Natural killer cell (primary cell): ENCODE measurements around the gene PPM1J. TPM values are rescaled to one million over a fixed set of nuclear protein-coding genes. Genes with fewer than 3 reads are reported as not detected.

ENCODE experiments used
- ATAC-seq, 3 donors: fragments of 150-1000 bp in 2 of 3; fragments of 200-7000 bp in 1 of 3; cut with Tn5 transposase; 1 replicate in 1 of 3; 2 replicates in 2 of 3; pipeline ENCODE4 v1.10.0; 2021; ENCODE audit warnings: mild to moderate bottlenecking in 2 of 3, moderate library complexity in 2 of 3
- DNase-seq, 2 donors: peaks; one replicate each; pipeline versions ENCODE4 v3.0.0 to v3.0.0-alpha.2; 2013 to 2021; ENCODE audit warnings: mixed read lengths in 1 of 2
- H3K27ac ChIP-seq: one replicate; pipeline ENCODE4 v1.5.1; 2013; ENCODE audit warnings: mild to moderate bottlenecking, low read length
- H3K27me3 ChIP-seq: one replicate; pipeline ENCODE4 v1.6.1; 2013; ENCODE audit warnings: low read length; ENCODE audit not compliant: control insufficient read depth, insufficient read depth
- H3K36me3 ChIP-seq: one replicate; pipeline ENCODE4 v1.6.1; 2013; ENCODE audit warnings: low read length; ENCODE audit not compliant: control insufficient read depth, insufficient read depth
- H3K4me1 ChIP-seq: one replicate; pipeline ENCODE4 v1.6.1; 2013; ENCODE audit warnings: low read length; ENCODE audit not compliant: control insufficient read depth, insufficient read depth
- H3K4me3 ChIP-seq: one replicate; pipeline ENCODE4 v1.5.1; 2013; ENCODE audit warnings: low read length
- H3K9me3 ChIP-seq: one replicate; pipeline ENCODE4 v1.6.1; 2013; ENCODE audit warnings: low read length; ENCODE audit not compliant: control insufficient read depth, insufficient read depth
- H3K27ac Mint-ChIP-seq, 2 donors: one replicate each; pipeline ENCODE4 v1.8.0; 2022; ENCODE audit warnings: mild to moderate bottlenecking in 2 of 2, mixed read lengths in 2 of 2, moderate library complexity in 1 of 2
- H3K27me3 Mint-ChIP-seq, 2 donors: one replicate each; pipeline ENCODE4 v1.8.0; 2022; ENCODE audit warnings: low read depth in 2 of 2, mixed read lengths in 2 of 2
- H3K36me3 Mint-ChIP-seq: one replicate; pipeline ENCODE4 v1.8.0; 2022; ENCODE audit warnings: mixed read lengths
- H3K4me1 Mint-ChIP-seq, 2 donors: one replicate each; pipeline ENCODE4 v1.8.0; 2022; ENCODE audit warnings: mixed read lengths in 2 of 2
- H3K4me3 Mint-ChIP-seq: one replicate; pipeline ENCODE4 v1.8.0; 2022; ENCODE audit warnings: mild to moderate bottlenecking, moderate library complexity, mixed read lengths
- H3K9me3 Mint-ChIP-seq, 2 donors: one replicate each; pipeline ENCODE4 v1.8.0; 2022; ENCODE audit warnings: mixed read lengths in 2 of 2
- CTCF ChIP-seq: fragments of 200-600 bp; IDR thresholded peaks from one replicate; pipeline ENCODE4 v1.8.0; 2022; ENCODE audit warnings: antibody characterized with exemption
- WGBS: methylation state at CpG from one replicate; pipeline ENCODE4 v1.1.7; 2013; ENCODE audit warnings: missing lambda C conversion rate; ENCODE audit not compliant: insufficient coverage; 5-methylcytosine and 5-hydroxymethylcytosine counted together
- intact Hi-C: fragments of 100-400 bp; cut with micrococcal nuclease; formaldehyde crosslinking; loops from one replicate; pipeline ENCODE4 v1.14.2; 2022
- total RNA-seq, 4 donors: library from RNA; stranded (reverse); fragments of 120-200 nt in 1 of 4; gene quantifications; one replicate each; pipeline versions ENCODE4 v1.2.3 to v1.2.4, GENCODE V29; 2013 to 2022

PPM1J gene
- total RNA-seq, 3 donors from 2014 or later (not counting 1 experiment from before 2014, with no cell fraction given): 0.26 TPM; not detected in 2

GRCh38 chr1:112676543-112676942 lies 38.6 kb downstream of the PPM1J start:
- Histone ChIP-seq H3K27me3 (no peaks in the 10 kb centered on the region), H3K4me1 (peaks cover 18% of the 10 kb centered on the region), H3K27ac (no peak overlapping the region), H3K9me3 (no peaks in the 10 kb centered on the region), H3K36me3 (peaks cover 4% of the 10 kb centered on the region), H3K4me3 (no peak overlapping the region)
- H3K27ac Mint-ChIP-seq: peak overlapping the region; percentile 75 to 98
- peaks cover 2% of the 10 kb centered on the region for H3K36me3 Mint-ChIP-seq
- WGBS: 77% methylated on average over 3 of the region's 3 CpGs
- peaks cover 54 to 63% of the 10 kb centered on the region in 2 donors for H3K4me1 Mint-ChIP-seq
- no peak for TF ChIP-seq CTCF
- H3K27me3 Mint-ChIP-seq: no peaks in the 10 kb centered on the region
- H3K4me3 Mint-ChIP-seq: peak overlapping the region; percentile 82
- DNase-seq (no peak), ATAC-seq (no peak)
- intact Hi-C loops: no loop called here
- H3K9me3 Mint-ChIP-seq: no peaks in the 10 kb centered on the region

DNA sequence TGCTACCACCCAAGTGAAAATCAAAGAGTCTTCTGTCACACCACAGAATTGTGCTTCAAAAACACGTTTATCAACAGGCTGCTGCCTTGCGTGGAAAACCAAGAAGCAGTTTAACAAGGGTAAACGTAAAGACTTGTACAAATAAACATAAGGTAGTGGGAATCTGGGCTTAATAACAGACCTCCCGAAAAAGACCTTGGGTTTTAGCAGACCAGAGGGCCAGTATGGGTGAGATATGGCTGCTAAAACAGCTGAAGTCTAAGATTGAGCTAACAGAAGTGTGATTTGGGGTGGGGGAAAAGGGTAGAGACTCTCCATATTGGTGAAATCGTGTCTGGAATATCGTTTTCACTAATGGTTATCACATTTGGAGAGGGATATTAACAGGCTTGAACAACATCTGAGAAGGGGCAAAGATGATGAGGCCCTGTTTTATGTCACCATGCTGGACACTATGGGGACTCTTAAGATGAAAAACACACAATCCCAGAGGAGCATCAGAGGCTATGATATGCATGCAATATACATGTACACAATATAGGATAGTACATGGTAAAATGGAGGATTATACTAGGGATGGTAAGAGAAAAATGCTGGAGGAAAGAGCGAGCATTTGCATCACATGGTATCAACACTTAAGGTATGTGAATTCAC lies 39.3 kb downstream of the PPM1J start:
- Histone ChIP-seq H3K4me3 (peak overlapping the region; percentile 57), H3K27ac (no peak overlapping the region), H3K9me3 (no peaks in the 10 kb centered on the region), H3K4me1 (peaks cover 18% of the 10 kb centered on the region), H3K27me3 (no peaks in the 10 kb centered on the region), H3K36me3 (peaks cover 10% of the 10 kb centered on the region)
- H3K36me3 Mint-ChIP-seq: peaks cover 9% of the 10 kb centered on the region
- ATAC-seq: no peak
- no peaks in the 10 kb centered on the region for H3K27me3 Mint-ChIP-seq
- peaks cover 54 to 63% of the 10 kb centered on the region in 2 donors for H3K4me1 Mint-ChIP-seq
- DNase-seq: no peak
- 62% methylated on average over 6 of the region's 7 CpGs for WGBS
- no peak for TF ChIP-seq CTCF
- no peaks in the 10 kb centered on the region for H3K9me3 Mint-ChIP-seq
- H3K27ac Mint-ChIP-seq: peak overlapping the region; percentile 75 to 98
- intact Hi-C loops: loop anchor here (2.0 kb wide), 1 partner anchor 29 kb away; no protein-coding TSS in a partner anchor
- peak overlapping the region; percentile 82 for H3K4me3 Mint-ChIP-seq

DNA sequence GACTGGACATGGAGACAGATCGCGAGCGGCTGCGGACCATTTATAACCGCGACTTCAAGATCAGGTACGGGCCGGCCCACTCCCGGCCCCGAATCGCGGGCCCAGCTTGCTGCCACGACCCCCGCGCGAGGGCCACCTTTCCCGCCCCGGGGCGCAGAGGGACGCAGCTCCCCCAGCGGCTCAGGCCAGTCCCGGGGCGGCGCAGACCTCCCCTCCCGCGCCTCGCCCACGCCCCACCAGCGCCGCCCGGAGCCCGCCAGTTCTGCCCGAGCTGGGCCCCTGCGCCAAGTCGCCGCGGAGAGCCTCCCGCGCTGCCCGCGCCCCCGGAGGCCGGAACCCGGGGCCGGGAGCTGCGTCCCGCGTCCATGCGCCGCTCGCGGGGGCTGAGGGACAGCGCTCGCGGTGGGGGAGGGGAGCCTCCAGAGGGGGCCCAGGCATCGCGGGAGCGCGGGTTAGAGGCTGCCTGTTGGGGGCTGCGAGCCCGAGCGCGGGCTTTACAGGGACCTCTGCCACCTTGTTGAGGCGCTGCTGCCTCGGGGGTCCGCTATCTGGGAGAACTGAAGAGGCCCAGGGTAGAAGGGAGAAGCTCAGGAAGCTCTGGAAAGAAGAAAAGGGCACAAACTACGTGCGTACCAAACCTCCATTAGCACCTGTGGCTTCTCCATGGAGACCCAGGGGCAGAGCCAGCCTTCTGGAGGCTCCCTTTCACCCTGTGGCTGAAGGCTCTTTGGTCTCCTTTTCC lies 40.0 kb downstream of the PPM1J start:
- H3K4me3 ChIP-seq: peak overlapping the region; percentile 84
- H3K9me3 ChIP-seq: no peaks in the 10 kb centered on the region
- Mint-ChIP-seq H3K9me3 (no peaks in the 10 kb centered on the region), H3K27me3 (no peaks in the 10 kb centered on the region), H3K4me3 (peak overlapping the region; percentile 97), H3K4me1 (peaks cover 54 to 63% of the 10 kb centered on the region in 2 donors), H3K36me3 (peaks cover 16% of the 10 kb centered on the region), H3K27ac (peak overlapping the region; percentile 95 to 98)
- WGBS: under 1% methylated on average over 68 of the region's 68 CpGs
- ATAC-seq (peak; percentile 56 to 65 (median 62)), DNase-seq (peak in 1 of 2 donors; percentile 56)
- no peak for TF ChIP-seq CTCF
- peaks cover 18% of the 10 kb centered on the region for H3K4me1 ChIP-seq
- intact Hi-C loops: loop anchor here (1.0 to 2.0 kb wide), 2 partner anchors 30 to 56 kb away; partner anchors contain the start of genes CAPZA1 and ST7L
- peaks cover 17% of the 10 kb centered on the region for H3K36me3 ChIP-seq
- peak overlapping the region; percentile 87 for H3K27ac ChIP-seq
- H3K27me3 ChIP-seq: no peaks in the 10 kb centered on the region
